ENCODE results near the gene SS18.
A peak's percentile ranks its signal among the peaks of the same experiment; 100 is the strongest.
"Not testable (repeated sequence)": the region's sequence is repeated elsewhere in the genome, so short reads cannot be mapped to it uniquely, and the experiment has no call there.

Gene SS18

GRCh38 chr18:26090130-26091046 is at the start of gene SS18:
Gene SS18 (minus strand): TSS chr18:26090613. CDS start chr18:26090569, 44 bp downstream.
- DNase-seq (ENCODE audit: low read depth), result peak; percentile 91

DNA sequence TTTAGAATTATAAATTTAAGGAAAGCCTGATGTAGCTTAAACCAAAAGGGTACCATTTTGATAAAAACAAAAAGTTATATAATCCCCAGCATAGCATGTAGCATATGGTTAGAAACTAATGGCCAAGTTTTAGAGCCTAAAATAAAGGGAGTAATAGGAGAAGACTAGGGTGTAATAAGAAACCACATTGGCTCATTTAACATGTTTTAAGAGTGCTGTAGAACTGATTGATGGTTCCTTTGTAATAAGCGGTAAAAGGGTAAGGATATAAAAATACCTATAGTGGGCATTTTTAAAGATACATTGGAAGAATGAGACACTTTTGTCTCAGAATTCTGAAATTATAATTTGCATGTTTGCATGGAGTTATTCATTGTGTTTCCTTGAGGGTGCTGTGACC is 45.1 kb upstream of the SS18 start:
- no peak for DNase-seq (ENCODE audit: low read depth)

- no peak for DNase-seq (ENCODE audit: low read depth)
Measured at GRCh38 chr18:26134107-26134506, 43.7 kb upstream of the SS18 start.

- DNase-seq (ENCODE audit: low read depth), result peak; percentile 23
Measured at GRCh38 chr18:26133652-26134051, 43.2 kb upstream of the SS18 start, which contains the start of gene PSMA8. Gene PSMA8 (plus strand): TSS chr18:26133869. CDS start chr18:26133966, 97 bp downstream.

GRCh38 chr18:26128192-26128591 is 37.8 kb upstream of the SS18 start:
- DNase-seq (ENCODE audit: low read depth), result not testable (repeated sequence)

DNA sequence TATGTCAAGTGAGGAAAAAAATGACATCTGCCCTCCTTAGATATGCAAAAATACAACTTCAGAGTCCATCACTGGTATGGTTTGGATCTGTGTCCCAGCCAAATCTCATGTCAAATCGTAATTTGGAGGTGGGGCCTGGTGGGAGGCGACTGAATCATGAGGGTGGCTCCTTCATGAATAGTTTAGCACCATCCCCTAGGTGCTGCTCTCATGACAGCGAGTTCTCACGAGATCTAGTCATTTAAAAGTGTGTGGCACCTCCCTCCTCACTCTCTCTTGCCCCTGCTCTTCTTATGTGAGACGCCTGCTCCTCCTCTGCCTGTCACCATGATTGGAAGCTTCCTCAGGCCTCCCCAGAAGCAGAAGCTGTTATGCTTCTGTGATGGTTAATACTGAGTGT is 37.4 kb upstream of the SS18 start:
- no peak for DNase-seq (ENCODE audit: low read depth)

DNA sequence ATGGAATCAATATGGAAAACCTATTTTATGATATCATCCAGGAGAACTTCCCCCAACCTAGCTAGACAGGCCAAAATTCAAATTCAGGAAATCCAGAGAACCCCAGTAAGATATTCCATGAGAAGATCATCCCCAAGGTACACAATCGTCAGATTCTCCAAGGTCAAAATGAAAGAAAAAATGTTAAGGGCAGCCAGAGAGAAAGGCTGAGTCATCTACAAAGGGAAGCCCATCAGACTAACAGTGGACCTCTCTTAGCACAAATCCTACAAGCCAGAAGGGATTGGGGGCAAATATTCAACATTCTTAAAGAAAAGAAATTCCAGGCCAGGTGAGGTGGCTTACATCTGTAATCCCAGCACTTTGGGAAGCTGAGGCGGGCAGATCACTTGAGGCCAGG is 31.6 kb upstream of the SS18 start:
- DNase-seq (ENCODE audit: low read depth), result not testable (repeated sequence)

DNA sequence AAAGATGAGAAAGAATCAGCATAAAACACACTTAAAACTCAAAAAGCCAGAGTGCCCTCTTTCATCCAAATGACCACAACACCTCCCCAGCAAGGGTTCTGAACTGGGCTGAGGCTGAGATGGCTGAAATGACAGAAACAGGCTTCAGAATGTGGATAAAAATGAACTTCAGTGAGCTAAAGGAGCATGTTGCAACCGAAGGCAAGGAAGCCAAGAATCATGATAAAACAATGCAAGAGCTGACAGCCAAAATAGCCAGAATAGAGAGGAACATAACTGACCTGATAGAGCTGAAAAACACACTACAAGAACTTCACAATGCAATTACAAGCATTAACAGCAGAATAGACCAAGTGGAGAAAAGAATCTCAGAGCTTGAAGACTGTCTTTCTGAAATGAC is 31.1 kb upstream of the SS18 start:
- DNase-seq (ENCODE audit: low read depth), result peak; percentile 23

DNA sequence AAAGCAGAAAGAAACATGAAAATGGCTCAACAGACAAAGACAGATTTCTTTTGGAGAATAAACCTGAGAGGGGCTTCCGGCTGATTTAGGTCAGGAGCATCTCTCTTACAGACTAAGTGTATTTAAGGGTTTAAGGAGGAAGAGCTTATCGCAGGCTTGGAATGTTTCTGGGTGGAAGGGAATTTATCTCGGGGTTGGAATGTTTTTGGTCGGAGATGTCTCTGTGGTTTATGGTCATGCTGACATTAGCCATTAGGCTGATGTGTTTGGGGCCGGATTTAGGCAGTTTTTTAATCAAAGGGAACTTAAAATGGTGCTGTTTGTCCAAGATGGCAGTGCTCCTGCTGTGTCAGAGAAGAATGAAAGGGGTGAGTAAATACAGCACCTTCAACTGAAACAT is 28.8 kb upstream of the SS18 start:
- DNase-seq (ENCODE audit: low read depth), result peak; percentile 39

- no peak for DNase-seq (ENCODE audit: low read depth)
Measured at GRCh38 chr18:26104035-26104434, 13.6 kb upstream of the SS18 start.

DNA sequence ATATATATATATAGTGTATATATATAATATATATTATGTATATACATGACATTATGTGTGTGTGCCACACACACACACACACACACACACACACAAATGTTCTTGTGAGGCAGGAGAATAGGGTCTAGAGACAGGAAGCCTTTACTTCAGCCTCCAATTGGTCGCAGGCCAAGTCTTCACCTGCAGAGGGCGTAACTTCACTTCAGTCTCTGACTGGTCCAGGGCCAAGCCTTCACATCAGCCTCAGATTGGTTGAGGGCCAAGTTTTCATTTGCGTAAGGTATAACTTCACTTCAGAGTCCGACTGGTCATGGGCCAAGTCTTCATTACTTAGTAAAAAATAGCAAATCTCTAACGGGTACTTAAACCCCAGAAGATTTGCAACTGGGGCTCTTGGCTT is 13.2 kb upstream of the SS18 start:
- no peak for DNase-seq (ENCODE audit: low read depth)

DNA sequence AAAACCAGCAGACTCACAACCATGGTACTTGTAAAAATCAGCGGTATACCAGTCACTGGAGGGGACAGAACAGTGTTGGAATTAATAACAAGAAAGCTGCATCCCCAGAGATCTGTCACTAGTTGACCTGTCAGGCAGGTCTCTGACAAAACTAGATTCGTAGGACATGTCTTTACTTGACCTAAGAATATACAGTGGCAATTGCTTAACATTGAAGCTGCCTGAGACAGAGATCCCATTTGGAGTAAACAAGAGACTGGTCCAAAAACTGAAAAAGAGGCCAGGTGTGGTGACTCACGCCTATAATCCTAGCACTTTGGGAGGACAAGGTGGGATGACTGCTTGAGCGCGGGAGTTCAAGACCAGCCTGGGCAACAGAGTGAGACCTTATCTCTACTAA is 7.2 kb upstream of the SS18 start:
- DNase-seq (ENCODE audit: low read depth), result no peak

GRCh38 chr18:26096852-26097251 is 6.4 kb upstream of the SS18 start:
- no peak for DNase-seq (ENCODE audit: low read depth)

DNA sequence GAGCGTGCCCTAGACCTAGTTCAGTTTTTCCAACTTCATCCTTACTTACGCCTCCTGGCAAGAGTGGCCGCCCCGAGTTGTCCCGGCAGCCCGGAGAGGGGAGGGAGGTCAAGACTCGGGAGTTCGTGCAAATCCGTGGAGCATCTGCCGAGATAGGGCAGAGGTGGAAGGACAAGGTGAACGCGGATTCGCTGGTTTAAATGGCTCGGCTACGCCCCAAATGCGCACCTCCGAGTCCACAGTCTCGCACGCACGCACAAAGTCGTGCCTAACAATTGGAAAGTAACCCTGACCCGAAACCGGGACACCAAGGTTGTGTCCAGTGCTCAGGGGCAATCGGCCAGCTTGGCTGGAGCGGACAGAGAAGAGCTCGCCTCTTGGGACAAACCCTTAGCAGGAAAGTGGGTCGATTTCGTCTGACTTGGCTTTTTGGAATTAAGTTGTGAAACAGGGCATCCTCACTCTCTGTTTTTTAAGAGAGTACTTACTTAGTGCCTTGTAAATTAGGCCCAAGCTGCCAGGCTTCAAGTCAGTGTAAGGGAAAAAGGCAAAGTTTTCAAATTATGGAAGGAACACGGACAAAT is 726 bp upstream of the SS18 start:
- no peak for DNase-seq (ENCODE audit: low read depth)

- DNase-seq (ENCODE audit: low read depth), result peak; percentile 41
Measured at GRCh38 chr18:26089293-26090129, 902 bp downstream of the SS18 start.

GRCh38 chr18:26088487-26088886 is 1.9 kb downstream of the SS18 start:
- no peak for DNase-seq (ENCODE audit: low read depth)

DNA sequence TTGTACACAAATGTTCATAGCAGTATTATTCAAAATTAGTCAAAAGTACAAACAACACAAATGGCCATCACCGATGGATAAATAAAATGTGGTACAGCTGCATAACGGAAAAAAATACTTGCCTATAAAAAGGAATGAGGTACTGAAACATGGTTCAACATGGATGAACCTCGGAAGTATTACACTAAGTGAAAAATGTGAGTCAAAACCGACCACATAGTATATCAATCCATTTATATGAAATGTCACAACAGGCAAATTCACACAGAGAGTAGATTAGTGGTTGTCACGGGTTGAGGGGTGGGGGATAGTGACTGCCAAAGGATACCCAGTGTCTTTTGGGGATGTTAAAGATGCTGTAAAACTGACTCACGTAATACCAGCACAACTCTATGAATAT is 3.5 kb downstream of the SS18 start:
- DNase-seq (ENCODE audit: low read depth), result no peak

- no peak for DNase-seq (ENCODE audit: low read depth)
Measured at GRCh38 chr18:26085056-26085455, 5.4 kb downstream of the SS18 start.

- DNase-seq (ENCODE audit: low read depth), result no peak
Measured at GRCh38 chr18:26083099-26083498, 7.3 kb downstream of the SS18 start.

GRCh38 chr18:26082475-26082874 is 7.9 kb downstream of the SS18 start:
- DNase-seq (ENCODE audit: low read depth), result peak; percentile 68

DNA sequence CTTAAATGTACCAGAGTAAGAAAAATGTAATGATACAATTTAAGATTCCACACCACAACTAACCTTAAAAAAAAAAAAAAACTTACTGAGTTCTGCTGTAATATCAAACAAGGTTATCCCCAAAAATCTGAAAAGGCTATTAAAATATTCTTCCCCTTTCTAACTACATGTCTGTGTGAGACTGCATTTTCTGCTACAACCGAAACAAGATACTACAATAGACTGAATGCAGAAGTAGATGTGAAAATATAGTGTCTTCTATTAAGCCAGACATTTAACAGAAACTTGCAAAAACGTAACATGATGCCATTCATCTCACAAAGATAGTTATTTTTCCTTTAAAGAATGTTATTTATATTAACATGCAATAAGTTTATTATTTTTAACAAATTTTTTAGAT is 16.2 kb downstream of the SS18 start:
- DNase-seq (ENCODE audit: low read depth), result no peak

GRCh38 chr18:26073758-26074157 is 16.7 kb downstream of the SS18 start:
- peak; percentile 30 for DNase-seq (ENCODE audit: low read depth)

DNA sequence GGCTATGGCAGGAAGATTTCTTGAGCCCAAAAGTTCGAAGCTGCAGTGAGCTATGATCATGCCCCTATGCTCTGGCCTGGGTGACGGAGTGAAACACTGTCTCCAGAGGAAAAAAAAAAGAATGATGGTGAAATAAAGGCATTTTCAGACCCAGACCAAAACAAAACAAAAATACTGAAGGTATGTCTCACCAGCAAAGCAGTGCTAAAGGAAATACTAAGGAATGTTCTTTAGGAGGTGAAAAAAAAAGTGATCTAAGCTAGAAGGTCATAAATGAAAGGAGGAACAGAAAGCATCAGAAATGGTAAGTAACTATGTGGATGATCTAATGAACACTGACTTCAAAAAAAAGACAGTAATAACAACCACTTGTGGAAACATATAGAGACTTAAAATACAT is 18.7 kb downstream of the SS18 start:
- no peak for DNase-seq (ENCODE audit: low read depth)

Measured in amniotic epithelial cell (primary cell).